Measurements from ENCODE around the gene SMPD1.
A peak's percentile ranks its signal among the peaks of the same experiment; 100 is the strongest.

SMPD1 gene

DNA sequence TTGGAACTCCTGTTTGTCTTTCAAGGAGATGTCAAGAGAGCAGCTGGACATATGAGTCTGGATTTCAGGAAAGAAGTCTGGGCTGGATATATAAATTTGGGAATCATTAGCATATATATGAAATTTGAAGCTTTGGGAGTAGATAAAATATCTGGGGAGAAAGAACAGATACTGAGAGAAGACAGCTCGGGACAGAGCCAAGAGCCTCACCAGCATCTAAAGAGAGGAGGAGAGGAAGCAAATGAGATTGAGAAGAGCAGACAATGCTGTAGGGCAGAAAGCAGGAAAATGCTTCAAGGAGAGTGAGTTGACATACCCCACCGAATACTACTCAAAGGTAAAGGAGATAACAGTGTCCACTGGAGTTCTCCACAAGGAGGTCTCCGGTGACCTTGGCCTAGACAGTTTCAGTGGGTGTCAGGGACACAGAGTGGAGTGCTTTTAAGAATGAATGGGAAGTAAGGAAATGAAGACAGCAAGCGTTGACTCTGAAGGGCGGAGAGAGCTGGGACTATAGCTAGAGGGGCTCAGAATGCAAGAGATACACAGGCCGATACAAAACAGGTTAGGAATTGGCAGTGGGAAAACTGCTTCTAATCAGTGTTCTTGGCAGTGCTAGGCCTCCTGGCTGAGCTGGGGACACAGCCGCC lies 27.8 kb downstream of the SMPD1 start:
- no peak for DNase-seq

DNA sequence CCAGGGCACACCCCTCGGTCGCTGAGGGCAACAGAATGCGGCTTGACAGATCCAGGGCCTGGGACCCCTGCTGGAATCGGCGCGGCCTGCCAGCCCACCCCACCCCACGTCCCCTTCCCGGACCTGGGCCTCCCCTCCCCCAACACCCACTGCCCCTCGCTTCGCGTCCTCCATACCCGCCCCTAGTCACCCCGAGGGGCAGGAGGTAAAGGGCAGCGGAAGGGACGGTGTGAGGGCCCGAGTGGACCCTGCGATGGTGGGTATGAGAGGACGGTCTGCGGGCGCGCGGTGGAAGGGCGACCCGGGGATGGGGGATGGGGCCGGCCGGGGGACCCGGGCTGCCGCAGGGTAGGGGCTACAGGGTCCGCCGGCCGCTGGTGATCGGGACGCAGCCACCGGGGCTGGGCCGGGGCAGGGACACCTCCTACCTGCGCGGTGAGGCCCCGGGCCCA lies 28.3 kb downstream of the SMPD1 start:
- DNase-seq: peak; percentile 33

DNA sequence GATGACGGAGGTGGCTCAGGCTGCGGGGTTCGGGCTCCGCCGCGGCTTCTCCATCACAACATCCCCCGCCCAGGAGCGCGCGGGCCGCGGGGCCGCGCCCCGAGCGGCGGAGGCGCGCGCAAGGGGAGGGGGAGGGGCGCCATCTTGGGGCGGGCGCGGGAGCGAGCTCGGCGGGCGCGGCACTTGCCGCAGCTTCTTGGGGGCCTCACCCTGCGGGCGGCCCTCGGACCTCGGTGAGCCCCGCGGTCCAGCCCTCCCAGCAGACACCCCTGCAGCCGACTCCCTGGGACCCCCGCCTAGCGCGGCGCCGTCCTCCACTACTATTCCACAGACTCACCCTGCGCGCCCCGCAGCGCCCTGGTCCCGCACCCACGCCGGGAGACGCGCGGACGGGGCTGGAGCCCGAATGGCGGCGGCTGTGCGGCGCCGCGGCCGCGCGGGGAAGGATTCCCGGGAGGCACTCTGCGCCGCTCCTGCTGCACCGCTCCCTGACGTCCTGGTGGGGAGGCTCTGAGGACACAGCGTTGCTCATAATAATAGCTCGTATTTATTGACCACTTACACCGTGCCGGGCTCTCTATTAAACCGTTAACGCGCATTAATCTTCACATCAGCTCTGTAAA lies 28.8 kb downstream of the SMPD1 start, which contains the start of gene APBB1:
Gene APBB1, minus strand, starts transcription at position 86 of the 623 bp plus-strand sequence. CDS start 7,747 bp downstream, outside the sequence.
- DNase-seq: peak; percentile 83

DNA sequence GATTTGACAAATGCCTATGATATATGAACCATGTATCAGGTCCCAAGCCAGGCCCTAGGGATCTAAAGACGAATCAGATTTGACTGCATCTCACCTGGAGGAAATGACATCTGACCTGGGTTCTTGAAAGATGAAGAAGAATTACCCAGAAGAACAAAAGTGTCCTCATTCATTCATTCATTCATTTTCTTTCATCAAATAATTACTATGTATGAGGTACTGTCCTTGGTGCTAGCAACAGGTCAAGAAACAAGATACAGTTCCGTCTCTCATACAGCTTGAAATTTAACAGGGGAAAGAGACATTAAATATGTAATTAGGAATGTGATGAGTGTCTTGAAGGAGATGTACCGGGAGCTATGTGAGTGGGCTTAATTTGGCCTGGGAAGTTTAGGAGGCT lies 30.4 kb downstream of the SMPD1 start:
- DNase-seq: no peak

DNA sequence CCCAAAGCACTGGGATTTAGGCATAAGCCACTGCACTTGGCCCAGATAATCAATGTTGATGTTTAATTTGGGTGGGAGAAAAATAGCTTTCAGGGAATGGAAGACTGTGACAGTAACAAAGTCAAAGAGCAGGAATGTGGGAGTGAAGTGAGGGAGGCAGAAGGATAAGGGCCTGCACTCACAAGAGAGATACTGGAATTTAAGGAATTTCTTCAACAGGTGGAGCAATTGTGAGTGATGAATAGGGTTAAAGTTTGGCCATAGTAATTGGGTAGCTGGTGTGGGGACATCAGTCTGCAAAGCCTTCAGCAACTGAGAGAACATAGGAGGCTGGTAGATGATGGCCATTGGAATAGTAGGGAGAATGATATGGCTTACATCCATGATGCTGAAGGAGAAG lies 37.2 kb downstream of the SMPD1 start:
- DNase-seq: no peak

DNA sequence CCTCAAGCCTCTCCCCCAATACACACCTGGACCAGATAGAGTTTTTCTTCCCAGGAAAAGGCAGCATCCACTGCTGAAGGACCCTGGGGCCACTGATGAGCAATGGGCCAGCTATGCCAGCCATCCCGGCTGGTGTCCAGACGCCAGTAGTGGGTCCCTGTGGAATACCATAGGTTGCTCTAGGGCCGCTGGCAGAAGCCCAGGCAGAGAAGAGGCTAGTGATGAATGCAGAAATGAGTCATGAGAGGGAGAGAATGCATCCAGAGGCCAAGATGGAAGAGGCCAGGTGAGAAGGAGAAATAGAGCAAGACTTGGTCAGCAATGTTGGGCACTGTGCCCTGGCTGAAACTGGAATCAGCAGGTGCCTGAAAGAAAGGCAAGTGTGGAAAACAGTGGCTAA lies 41.6 kb downstream of the SMPD1 start:
- no peak for DNase-seq

DNA sequence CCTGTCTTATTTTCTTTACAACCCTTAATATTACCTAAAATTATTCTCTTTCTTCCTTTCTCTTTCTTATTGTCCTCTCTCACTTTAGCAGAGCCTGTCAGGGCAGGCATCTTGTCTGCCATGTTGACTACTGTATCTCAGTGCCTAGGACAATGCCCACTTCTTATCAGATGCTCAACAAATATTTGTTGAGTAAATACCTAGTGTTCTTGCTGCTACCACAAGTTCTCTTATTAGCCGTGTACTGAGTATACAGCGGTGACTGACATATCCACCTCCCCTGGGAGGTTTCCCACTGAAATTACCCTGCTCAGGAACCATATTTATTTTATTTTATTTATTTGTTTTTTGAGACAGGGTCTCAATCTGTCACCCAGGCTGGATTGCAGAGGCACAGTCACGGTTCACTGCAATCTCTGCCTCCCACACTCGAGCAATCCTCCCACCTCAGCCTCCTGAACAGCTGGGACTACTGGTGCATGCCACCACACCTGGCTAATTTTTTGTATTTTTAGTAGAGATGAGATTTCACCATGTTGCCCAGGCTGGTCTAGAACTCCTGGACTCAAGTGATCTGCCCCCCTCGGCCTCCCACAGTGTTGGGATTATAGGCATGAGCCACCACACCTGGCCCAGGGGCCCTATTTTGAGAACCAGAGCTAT lies 43.9 kb downstream of the SMPD1 start:
- no peak for DNase-seq

DNA sequence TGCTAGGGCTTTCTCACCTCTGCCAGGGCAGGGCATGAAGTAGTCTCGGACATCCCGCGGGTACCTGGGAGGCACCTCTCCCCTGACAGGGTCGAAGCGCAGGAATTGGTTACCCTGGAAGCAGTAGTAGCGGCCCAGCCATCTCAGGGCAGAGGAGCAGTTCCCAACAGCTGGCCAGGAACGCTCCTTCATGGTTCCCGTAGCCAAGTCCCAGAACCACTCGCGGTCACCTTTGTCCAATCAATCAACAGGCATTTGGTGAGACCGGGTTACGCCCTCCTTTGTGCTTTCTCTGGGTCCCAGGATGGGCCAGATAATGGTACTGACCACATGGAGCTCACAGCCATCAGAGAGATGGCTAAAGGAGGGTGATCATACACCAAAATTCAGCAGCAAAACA lies 47.1 kb downstream of the SMPD1 start:
- DNase-seq: no peak

DNA sequence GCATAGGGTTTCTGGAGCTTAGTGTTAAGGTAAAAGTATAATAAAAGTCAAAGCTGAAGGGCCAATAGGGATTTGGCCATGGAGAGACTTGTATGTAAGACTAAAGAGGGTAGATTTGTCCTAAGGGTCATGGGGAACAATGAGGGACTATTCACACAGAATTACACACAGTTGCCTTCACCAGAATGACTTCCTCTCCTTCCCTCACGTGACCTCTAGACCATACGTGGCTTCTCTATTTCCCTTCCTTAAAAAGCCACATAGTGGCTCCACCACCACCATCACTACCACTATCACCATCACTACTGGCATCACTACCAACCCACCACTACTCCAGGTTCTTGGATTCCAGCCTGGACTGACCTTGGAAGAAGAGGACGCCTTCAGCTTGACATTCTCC lies 47.7 kb downstream of the SMPD1 start:
- peak; percentile 20 for DNase-seq

DNA sequence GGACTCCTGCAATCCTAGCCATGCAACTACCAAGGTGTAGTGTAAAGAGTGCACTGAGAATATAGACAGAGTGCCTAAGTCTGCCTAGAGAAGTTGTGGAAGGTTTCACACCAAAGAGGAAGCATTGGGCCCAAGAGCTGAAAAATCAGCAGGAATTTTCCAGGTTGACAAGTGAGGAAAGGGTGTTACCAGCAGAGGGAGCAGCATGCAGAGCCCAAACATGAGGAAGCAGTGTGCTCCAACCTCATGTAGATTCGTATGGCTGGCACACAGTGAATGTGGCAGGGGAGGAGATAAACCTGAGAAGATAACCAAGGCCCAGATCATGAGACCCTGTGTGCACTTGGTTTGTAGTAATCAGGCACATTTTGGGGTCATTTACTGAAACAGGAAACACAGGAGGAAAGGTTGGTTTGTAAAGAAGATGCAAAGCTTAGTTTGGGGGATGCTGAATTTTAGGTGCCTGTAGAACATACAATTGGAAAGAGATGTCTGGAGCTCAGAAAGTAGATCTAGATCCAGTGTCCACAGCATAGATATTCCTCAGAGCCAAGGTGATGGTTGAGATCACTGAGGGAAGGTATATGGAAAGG lies 48.8 kb downstream of the SMPD1 start:
- peak; percentile 64 for DNase-seq

DNA sequence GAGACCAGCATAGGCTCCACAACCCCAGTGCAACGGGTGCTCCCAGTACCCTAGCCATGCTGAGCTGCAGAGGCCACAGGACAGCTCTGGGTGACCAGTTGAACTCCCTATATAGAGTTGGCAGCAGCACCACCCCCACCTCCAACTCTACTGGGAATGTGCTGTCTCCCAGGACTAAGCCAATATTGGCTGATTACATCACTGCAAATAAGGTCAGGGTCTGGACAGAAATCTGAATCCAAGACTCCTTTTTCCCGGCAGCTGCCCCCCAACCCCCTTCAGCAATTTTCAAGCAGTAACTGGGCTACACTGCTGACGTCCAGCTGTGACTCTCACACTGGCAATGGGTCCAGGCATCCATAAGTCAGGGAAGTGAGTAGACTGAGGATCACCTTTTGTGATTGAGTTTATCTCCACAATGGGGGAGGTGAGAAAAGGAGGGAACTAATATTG lies 50.7 kb downstream of the SMPD1 start, which contains the start of gene HPX:
Gene HPX, minus strand, starts transcription at position 82 of the 453 bp plus-strand sequence. Its CDS starts 24 bp downstream, at position 58.
- no peak for DNase-seq

DNA sequence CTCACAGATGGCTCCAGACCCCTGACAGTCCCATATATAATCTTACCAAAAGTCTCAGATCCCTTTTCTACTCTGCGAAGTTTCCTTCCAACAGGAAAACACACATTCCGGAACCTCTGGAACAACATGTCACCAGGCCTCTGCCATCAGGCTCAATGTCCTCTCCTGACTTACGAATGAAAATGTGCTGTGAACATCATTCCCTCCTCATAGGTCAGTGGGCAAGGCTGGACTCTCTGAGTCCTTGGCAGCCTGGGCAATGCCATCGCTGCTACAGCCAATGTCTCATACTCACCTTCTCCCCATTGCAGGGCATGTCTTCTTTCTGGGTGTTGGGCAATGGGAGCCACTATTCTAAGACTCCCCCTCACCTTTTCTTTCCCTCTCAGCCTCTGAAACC lies 52.2 kb downstream of the SMPD1 start:
- no peak for DNase-seq

DNA sequence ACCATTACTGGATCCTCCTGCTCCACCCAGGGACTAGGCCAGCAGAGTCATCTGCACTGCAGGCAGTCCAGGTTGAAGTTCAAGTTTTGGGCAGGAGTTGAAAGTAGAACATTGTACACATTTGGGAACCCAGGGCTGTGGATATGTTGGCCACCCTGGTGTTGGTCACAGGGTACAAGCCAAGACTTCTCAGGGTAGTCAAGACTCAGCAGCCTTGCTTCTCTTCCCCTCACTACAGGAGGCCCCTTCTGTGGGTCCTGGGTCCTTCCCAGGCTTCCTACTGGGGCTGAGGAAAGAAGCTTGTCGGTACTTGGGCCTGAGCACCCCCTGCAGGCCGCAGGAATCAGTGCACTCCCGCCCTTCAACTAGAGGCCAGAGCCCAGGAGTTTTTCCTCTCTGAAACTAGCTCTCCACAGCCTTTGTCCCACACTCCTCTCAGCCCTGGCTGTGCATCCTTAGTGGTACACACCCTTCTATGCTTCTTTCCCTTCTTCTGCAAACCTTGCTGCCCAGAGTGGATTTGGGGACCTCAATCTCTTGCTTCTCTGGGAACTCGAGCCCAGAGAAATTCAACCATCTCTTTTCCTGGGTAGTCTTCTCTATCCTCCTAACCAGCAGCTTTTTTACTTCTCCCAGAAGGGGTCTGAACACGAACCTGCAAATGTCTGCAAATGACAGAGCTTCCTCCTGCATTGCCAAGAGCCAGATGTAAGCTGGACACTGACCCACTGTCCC lies 53.2 kb downstream of the SMPD1 start:
- DNase-seq: peak; percentile 72

All from CD4-positive, alpha-beta T cell treated with Interleukin-6 for 4 hours (primary cell).